Measurements from ENCODE around the gene CHMP6. TPM values are rescaled to one million over a fixed set of nuclear protein-coding genes. Genes with fewer than 3 reads are reported as not detected.
A peak's percentile ranks its signal among the peaks of the same experiment; 100 is the strongest.

CHMP6 gene
- total RNA-seq, 2 donors from 2014 or later = 10.4 to 32.3 TPM

GRCh38 chr17:81000631-81001357, 9.2 kb downstream of the CHMP6 start:
- DNase-seq (peak in 3 of 4 donors; percentile 48 to 65 (median 48)), ATAC-seq (peak; percentile 44)
- no peaks in the 10 kb centered on the region for H3K27me3 ChIP-seq
- intact Hi-C loops (cut with DNase I) = no loop called here
- H3K9me3 ChIP-seq = no peaks in the 10 kb centered on the region
- H3K4me3 ChIP-seq = no peak overlapping the region
- peaks cover 12 to 30% of the 10 kb centered on the region in 2 donors for H3K36me3 ChIP-seq (replicated peaks in 1 of 2; ENCODE audit: insufficient read depth in 1 of 2, low read depth in 2 of 2)
- TF ChIP-seq CTCF (IDR thresholded peaks at IDR 0.05) = no peak
- TF ChIP-seq POLR2A (IDR thresholded peaks at IDR 0.05) = no peak
- H3K27ac ChIP-seq = no peak overlapping the region
- peaks cover 29% of the 10 kb centered on the region for H3K4me1 ChIP-seq
- WGBS, 2 donors = 43 to 46% methylated on average over 6 to 18 of the region's 18 CpGs

GRCh38 chr17:81002013-81002384, 10.4 kb downstream of the CHMP6 start:
- intact Hi-C loops (cut with DNase I) = no loop called here
- WGBS, 2 donors = 67 to 76% methylated on average over 10 of the region's 10 CpGs
- H3K9me3 ChIP-seq = no peaks in the 10 kb centered on the region

GRCh38 chr17:81002409-81003361, 11.0 kb downstream of the CHMP6 start:
- H3K4me3 ChIP-seq = no peak overlapping the region
- peaks cover 29% of the 10 kb centered on the region for H3K4me1 ChIP-seq
- no peaks in the 10 kb centered on the region for H3K27me3 ChIP-seq
- H3K9me3 ChIP-seq = no peaks in the 10 kb centered on the region
- no peak overlapping the region for H3K27ac ChIP-seq
- H3K36me3 ChIP-seq (replicated peaks in 1 of 2; ENCODE audit: insufficient read depth in 1 of 2, low read depth in 2 of 2) = peaks cover 9 to 17% of the 10 kb centered on the region in 2 donors
- DNase-seq = peak; percentile 53 to 72 (median 64)
- intact Hi-C loops (cut with DNase I) = no loop called here
- TF ChIP-seq POLR2A (IDR thresholded peaks at IDR 0.05) (no peak), CTCF (IDR thresholded peaks at IDR 0.05) (no peak)
- 48 to 51% methylated on average over 20 to 21 of the region's 21 CpGs for WGBS, 2 donors
- peak; percentile 33 for ATAC-seq

More at GRCh38 chr17:81002013-81002384, 10.4 kb downstream of the CHMP6 start:
- peaks cover 12 to 22% of the 10 kb centered on the region in 2 donors for H3K36me3 ChIP-seq (replicated peaks in 1 of 2; ENCODE audit: insufficient read depth in 1 of 2, low read depth in 2 of 2)
- DNase-seq (no peak), ATAC-seq (no peak)
- H3K27me3 ChIP-seq = no peaks in the 10 kb centered on the region
- H3K27ac ChIP-seq = no peak overlapping the region
- no peak overlapping the region for H3K4me3 ChIP-seq
- peaks cover 29% of the 10 kb centered on the region for H3K4me1 ChIP-seq
- TF ChIP-seq POLR2A (IDR thresholded peaks at IDR 0.05) (no peak), CTCF (IDR thresholded peaks at IDR 0.05) (no peak)

- Histone ChIP-seq H3K9me3 (no peaks in the 10 kb centered on the region), H3K27ac (no peak overlapping the region), H3K36me3 (replicated peaks in 1 of 2; ENCODE audit: insufficient read depth in 1 of 2, low read depth in 2 of 2) (peaks cover 0 to 7% of the 10 kb centered on the region in 2 donors), H3K27me3 (no peaks in the 10 kb centered on the region), H3K4me3 (no peak overlapping the region), H3K4me1 (peaks cover 29% of the 10 kb centered on the region)
- DNase-seq = peak in 1 of 4 donors; percentile 16
- ATAC-seq = no peak
- intact Hi-C loops (cut with DNase I) = no loop called here
- TF ChIP-seq POLR2A (IDR thresholded peaks at IDR 0.05) (no peak), CTCF (IDR thresholded peaks at IDR 0.05) (no peak)
- 2 to 16% methylated on average over 20 to 54 of the region's 72 CpGs for WGBS, 2 donors
Observed at GRCh38 chr17:81003711-81004475, 12.3 kb downstream of the CHMP6 start.
